Stimulated activated CD8-positive, alpha-beta memory T cell treated with anti-CD3 and anti-CD28 coated beads, Interleukin-4, amount 100 ng/mL, for 48 hours (primary cell): ENCODE results near the gene CTAG1A.
"Not testable (repeated sequence)": the region's sequence is repeated elsewhere in the genome, so short reads cannot be mapped to it uniquely, and the experiment has no call there.

Source experiments
- DNase-seq: peaks from one replicate; pipeline ENCODE4 v3.0.0-alpha.2; 2020

Gene CTAG1A

DNA sequence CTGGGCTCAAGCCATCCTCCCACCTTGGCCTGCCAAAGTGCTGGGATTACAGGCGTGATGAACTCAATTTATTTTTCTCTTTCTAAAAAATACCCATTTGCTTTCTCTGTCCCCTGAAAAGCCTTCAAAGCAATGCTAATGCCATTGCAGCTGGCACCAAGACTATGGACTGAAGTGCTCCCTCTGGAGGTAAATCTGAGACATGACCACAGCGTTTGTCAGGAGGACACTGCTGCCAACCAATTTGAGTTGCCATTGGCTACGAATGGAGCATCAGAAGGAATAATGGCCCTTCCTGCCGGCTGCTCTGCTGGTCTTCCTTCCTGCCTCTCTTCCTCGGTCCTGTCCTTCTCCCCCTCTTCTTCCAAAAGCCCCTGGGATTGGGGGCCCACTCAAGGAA lies 9.9 kb upstream of the CTAG1A start:
- DNase-seq: not testable (repeated sequence)

DNA sequence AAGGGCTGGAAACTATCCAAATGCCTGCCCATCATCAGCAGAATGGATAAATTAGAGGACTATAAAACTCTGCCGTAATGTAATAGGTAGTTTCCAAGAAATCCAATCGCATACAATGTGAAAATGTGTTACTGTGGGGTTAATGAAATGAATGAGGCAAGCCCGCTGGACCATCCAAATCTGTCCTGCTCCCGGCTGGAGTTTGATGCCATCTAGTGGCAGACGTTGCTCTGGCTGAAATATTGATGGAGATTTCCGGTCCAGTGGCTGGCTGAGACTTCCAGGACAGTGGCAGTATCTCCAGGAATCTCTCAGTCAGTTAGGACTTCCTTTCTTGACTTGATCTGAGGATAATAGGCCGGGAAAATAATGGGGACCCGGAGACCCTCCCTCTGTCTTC lies 1.9 kb upstream of the CTAG1A start:
- not testable (repeated sequence) for DNase-seq

DNA sequence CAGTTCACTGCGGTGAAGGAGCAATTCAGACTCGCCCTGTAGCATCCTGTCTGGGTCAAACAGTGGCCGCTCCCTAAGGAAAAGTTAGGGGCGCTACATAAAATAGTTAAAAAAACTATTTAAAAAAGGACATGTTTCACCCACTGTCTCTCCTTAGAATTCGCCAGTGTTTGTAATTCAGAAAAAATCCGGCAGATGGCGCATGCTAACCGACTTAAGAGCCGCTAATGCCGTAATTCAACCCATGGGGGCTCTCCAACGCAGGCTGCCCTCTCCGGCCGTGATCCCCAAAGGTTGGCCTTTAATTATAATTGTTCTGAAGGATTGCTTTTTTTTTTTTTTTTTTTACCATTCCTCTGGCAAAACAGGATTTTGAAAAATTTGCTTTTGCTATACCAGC lies 5.5 kb downstream of the CTAG1A start:
- DNase-seq: not testable (repeated sequence)

DNA sequence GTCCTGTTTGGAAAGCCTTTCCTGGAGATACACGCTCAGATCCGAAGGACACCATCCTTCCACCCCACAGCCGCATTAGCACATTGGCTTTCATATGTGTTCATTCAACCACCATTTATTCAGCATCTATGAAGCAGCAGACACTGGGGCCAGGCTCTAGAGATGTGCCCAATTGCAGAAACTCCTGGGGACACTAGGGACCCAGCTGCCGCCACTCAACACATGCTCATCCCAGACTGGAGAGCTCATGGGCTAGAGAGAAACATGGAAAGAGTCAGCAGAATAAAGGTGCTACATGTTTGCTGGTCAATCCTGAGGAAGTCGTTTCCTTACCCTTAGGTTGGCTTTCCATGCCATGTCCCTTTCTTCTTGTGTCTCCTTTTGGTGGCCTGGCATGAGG lies 7.6 kb downstream of the CTAG1A start:
- DNase-seq: no peak

DNA sequence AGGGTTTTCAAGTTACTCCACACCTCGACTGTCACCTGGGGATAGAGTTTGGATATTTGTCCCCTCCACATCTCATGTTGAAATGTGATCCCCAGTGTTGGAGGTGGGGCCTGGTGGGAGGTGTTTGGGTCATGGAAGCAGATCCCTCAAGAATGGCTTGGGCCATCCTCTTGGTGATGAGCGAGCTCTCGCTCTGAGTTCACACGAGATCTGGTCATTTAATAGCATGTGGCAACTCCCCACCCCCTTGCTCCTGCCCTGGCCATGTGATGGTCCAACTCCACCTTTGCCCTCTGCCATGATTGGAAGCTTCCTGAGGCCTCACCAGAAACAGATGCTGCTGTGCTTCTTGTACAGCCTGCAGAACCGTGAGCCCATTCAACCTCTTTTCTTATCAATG lies 8.3 kb downstream of the CTAG1A start:
- no peak for DNase-seq

DNA sequence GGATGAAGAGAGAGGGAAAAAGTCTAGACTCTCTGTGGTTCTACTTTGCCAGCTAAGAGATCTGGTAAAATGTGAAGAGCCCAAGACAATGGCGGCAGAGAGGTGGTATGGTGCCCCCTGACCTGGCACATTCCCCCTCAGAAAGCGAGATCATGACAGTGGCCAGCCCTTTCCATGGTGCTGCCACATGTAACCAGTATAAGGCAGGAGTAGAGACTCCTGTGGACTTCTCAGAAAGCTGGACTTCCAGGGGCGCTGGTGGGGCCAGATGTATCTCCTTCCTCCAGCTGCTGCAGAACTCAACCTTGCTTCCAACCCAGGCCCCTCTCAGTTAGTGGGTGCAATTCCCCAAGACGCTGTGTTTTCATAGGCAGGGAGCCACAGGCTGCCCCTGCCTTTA lies 9.6 kb downstream of the CTAG1A start:
- DNase-seq: no peak

DNA sequence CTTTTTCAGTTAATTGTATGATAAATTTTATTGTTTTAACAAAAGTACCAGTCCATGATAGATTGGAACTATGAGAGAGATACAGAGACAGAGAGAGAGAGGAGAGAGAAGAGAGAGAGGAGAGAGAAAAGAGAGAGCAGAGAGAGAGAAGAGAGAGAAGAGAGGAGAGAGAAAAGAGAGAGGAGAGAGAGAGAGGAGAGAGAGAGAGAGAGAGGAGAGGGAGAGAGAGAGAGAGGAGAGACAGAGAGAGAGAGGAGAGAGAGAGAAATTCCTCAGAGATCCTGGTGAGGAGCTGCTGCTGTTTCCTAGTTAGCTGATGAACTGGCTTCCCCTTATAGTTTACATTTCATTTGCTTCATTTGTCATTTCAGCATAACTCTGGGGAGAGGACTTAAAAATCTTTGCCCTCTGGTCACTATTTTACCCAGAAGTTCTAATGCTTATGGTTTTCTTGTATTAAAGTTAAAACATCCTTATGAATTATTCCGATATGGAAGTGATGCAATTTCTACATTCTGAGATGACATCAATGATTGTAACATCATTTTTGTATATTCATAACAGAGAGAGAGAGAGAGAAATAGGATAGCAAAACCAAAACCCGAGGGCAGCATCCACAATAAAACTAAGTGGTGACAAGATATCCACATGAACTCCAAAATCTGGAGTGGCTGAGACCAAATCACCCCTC lies 10.8 kb downstream of the CTAG1A start:
- DNase-seq: no peak

DNA sequence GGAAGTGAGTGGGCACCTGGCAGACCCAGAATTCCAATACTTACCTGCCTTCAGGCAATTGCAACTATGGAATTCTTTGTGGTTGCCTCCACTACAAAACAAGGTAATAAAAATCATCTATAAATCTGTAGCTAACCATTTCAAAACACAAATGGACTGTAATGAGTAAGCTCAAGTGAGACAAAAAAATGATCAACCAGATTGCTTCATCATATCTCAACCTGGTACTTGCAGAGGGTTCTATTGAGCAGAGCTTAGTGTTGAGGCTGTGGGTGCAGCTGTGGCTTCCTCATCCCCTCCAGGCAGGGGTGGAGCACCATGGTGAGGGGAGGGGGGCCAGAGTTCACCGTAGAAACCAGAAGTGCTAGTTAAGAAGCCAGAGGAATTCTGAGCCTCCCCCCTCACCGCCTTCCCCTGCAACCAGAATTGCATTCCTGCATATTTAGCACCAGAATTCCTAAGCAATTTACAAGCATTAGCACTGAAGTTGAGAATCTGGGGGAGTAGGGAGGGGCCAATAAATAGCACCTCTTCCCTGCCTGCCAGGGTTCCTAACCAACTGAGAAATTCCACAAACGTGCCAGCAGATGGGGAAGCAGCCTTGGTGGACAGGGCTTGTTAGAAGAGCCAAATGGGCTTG lies 11.5 kb downstream of the CTAG1A start:
- no peak for DNase-seq

DNA sequence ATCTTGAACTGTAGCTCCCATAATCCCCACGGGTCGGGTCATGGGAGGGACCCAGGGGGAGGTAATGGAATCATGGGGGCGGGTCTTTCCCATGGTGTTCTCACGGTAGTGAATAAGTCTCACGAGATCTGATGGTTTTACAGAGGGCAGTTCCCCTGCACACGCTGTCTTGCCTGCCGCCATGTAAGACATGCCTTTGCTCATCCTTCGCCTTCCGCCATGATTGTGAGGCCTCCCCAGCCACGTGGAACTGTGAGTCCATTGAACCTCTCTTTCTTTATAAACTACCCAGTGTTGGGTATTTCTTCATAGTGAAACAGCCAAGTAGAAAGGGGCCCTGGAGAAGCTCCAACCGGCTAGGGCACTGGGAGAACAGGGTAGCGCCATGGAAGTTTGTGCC lies 12.3 kb downstream of the CTAG1A start:
- DNase-seq: no peak

DNA sequence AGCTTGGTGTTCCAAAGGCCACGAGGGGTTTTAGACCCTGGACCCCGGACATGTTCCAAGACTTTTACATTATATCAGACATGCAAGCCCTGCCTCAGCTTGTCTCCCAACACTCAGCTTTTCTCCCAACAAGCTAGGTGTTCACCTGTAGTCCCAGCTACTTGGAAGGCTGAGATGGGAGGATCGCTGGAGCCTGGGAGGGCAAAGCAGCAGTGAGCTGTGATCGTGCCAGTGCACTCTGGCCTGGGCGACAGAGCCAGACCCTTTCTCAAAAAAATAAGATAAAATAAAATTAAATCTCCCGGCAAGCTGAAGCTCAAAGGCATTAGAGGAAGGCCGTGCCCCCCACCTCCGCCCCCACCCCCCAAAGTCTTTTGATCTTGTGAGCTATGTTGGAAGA lies 13.7 kb downstream of the CTAG1A start:
- no peak for DNase-seq

DNA sequence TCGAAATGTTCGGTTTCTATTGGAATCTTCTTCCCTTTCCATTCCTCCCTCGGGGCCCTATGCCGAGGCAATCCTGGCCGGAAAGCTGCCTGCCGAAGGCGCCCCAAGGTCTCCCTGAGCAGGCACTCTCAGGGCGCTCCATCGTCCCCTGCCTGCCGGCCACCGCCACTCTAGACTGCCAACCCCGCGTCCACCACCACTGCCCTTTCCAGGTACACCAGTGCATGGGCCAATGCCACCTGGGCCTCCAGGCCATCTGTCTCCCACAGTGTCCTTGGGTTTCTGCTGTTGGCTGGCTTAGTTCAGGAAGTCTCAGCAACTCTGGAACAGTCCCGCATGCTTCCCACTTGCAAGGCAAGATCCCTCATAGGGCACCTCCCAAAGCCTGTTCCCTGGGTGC lies 14.6 kb downstream of the CTAG1A start:
- no peak for DNase-seq

DNA sequence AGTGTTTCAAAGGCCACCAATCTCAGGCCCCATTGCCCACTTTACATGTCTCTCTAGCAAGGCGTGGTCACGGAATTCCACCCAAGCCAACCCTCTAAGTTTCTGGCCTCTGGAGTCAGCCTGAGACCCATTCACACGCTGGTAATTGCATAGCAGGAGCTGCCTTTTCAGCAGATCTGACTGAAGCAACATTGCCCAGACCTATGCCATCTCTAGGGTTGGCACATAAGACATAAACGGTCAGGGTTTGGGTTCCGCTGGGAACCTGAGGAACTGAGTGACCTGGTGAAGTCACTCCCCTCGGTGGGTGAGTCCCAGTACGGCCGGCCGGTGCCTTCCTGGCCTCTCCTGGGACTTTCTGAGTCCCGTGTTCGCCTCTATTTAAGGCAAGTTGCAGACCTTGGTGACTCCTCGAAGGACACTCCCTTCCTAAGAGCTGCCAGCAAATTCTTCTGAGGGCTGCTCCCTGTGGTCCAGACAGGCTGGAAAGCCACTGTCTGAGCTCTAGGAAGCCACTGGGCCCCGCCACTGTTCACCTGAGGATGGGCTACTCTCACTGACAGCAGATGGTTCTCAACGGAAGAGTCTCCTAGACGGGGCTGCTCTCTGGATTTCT lies 15.9 kb downstream of the CTAG1A start:
- no peak for DNase-seq

DNA sequence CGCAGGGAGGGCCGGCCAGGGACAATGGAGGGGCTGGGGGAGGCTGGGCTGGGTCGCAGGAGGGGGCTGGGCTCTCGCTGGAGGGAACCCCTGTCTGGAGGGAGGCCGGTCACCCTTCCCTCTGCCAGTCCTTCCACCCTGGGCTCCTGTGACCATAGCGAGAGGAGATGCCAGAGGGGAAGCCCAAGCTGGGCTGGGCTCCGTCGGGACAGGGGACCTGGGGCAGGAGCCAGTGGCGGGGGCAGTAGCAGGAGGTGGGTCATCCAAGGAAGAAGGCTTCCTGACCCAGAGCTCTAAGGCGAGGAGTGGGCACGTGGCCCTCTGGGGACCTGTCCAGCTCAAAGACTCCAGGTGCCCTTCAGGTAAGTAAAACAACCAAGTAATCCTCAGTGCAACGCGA lies 17.3 kb downstream of the CTAG1A start:
- no peak for DNase-seq

DNA sequence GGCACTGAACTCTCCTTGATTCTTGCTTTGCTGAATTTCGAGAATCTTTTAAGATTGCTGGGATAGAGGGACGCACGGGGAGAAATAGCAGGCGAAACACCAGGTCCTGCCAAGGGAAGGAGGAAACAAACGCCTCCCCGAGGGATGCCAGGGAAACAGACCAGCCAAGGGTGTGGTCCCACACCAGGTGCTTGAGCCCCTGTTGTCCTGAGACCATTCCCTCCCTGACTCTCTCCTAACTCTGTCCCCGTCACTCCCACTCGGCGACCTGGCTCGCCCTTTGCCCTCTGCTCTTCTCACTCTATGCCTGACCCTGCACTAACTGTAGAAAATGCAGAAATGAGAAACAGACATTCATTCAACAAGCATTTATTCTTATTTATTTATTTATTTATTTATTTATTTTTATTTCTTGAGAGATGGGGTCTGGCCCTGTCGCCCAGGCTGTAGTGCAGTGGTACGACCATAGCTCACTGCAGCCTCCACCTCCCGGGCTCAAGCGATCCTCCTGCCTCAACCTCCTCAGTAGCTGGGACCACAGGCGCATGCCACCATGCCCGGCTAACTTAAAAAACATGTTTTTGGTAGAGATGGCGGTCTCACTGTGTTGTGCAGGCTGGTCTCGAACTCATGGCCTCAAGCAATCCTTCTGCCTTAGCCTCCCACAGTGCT lies 18.0 kb downstream of the CTAG1A start:
- no peak for DNase-seq

DNA sequence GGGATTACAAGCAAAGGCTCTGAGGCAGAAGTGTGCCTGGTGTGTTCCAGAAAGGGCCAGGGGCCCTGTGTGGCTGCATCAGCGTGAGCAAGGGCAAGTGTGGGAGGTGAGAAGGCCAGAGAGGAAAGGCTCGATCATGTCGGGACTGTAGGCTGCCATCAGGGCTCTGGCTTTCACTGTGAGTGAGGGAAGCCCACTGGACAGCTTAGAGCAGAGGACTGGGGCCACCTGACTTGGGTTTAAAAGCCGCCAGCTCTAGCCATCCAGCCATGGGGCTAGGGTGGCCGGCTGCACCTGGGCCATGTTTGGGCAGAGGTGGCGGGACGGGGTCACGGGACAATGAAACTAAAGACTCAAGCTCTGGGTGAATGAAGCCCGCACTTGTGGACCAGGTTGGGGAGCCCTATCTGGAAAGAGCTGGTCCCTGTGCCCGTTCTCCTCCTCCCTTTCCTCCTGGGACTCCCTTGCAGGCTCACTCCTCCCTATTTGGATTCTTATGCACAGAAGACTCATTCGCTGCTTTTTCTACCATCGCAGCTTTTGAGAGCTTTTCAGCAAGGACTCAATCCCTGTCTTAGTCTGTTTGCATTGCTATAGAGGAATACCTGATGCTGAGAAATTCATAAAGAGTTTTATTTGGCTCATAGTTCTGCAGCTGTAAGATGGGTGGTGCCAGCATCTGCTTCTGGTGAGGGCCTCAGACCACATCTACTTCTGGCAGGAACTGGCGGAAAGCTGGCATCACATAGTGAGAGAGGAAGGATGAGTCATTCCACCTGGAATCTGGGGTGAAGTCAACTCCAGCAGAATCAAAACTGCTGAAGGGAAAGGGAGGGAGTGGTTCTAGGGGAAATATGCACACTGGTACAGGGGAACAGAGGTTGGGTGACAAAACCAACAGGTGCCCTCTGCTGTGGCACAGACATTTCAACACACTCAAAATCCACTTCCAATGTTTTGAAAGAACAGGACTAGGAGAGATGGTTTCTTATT lies 18.8 kb downstream of the CTAG1A start:
- DNase-seq: no peak

DNA sequence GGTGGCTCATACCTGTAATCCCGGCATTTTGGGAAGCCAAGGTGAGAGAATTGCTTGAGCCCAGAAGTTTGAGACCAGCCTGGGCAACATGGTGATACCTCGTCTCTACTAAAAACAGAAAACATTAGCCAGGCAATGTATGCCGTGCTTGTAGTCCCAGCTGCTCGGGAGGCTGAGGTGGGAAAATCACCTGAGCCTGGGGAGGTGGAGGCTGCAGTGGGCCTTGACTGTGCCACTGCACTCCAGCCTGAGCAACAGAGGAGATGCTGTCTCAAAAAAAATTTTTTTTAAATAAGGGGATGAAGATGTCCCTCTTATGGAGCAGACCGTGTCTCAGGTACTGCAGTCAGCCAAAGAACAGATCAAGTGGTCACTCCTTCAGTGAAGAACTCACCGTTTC lies 20.6 kb downstream of the CTAG1A start:
- DNase-seq: no peak

DNA sequence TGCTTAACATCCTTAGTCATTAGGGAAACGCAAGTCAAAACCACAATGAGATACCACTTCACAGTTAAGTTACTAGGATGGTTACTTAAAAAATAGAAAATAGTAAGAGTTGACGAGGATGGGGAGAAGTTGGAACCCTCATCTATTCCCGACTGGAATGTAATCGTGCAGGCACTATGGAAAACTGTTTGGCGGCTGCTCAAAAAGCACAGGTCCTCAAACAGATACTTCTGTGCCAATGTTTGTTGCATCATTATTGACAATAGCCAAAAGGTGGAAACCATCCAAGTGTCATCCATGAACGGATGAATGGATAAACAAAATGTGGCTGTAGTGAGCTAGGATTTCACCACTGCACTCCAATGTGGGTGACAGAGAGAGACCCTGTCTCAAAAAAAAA lies 22.4 kb downstream of the CTAG1A start:
- DNase-seq: no peak

DNA sequence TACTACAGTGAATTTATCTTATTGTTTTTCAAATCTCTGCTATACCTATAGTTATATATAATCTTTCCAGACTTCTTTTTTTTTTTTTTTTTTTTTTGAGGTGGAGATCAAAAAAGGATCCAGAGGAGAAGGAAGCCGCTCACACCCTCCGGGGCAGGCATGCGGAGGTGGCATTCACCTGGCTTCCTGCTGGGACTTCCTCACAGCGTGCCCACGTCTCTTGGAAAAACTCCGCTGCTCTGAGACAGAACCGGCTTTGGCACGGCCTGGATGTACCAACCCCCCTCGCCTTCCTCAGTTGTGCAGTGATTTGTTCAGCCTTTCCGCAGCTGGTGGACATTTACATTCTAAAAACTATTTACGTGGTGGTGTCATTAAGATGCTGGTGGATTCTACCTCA lies 23.0 kb downstream of the CTAG1A start:
- not testable (repeated sequence) for DNase-seq

DNA sequence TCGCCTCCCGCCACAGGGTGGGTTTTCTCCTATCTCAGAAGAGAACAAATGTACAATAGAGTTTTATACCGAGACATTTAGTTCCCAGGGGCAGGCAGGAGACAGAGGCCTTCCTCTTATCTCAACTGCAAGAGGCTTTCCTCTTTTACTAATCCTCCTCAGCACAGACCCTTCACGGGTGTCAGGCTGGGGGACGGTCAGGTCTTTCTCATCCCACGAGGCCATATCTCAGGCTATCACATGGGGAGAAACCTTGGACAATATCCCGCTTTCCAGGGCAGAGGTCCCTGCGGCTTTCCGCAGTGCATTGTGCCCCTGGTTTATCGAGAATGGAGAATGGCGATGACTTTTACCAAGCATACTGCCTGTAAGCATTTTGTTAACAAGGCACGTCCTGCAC lies 23.9 kb downstream of the CTAG1A start:
- not testable (repeated sequence) for DNase-seq

DNA sequence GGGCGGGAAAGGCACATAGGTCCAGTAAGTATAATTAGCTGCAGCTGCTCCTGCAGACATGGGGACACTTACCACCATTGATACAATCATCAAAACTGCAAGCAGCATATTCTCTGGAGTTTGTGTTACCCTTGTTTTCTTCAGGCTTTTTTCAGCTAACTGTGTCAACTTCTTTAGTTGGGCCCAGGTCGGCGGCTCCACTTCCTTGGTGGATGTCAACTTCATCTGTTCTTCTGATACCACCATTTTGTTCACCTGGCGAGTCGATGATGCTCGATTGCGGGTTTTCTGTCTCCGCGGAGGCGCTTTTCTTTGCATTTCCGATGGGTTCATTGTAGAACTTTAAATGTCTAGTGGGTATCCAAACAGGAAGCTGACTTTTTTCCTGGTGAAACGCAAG lies 26.2 kb downstream of the CTAG1A start:
- not testable (repeated sequence) for DNase-seq

DNA sequence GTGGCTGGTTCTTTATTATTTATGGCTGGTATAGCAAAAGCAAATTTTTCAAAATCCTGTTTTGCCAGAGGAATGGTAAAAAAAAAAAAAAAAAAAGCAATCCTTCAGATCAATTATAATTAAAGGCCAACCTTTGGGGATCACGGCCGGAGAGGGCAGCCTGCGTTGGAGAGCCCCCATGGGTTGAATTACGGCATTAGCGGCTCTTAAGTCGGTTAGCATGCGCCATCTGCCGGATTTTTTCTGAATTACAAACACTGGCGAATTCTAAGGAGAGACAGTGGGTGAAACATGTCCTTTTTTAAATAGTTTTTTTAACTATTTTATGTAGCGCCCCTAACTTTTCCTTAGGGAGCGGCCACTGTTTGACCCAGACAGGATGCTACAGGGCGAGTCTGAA lies 28.7 kb downstream of the CTAG1A start:
- not testable (repeated sequence) for DNase-seq

DNA sequence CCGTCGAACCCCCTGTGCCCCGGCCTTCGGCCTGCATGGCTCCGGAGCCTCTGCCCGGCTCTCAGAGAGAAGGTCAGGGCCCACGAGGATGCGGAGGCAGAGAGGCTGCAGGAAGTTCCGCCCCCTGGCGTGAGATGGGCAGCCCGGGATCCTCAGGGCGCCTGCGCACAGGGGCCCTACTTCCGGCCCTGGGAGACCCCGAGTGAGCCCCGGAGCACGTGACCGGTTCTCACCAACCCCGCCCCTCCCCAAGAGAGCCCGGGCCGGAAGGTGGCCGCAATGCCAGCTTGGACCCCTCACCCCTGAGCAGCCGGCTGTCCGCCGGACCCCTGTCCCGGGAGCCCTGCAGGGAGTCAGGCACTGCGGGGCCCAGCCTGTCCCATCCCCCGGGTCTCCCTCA lies 34.2 kb downstream of the CTAG1A start, which contains the start of gene CTAG1B:
CTAG1B (minus strand) TSS at position 101 of the 400 bp plus-strand sequence; CDS start at position 37, 64 bp downstream.
- not testable (repeated sequence) for DNase-seq
